Adrenal gland (tissue), 5 donors: ENCODE results near the gene CPNE4.

Experiments used
- CTCF ChIP-seq, 6 experiments: fragments of 450-650 bp in 4 of 6; fragments of 200-600 bp in 2 of 6; sonication (generic) in 1 of 6; IDR thresholded peaks; 1 replicate in 5 of 6; 2 replicates in 1 of 6; pipeline versions ENCODE4 v1.5.1 to v1.8.0; 2016 to 2021; ENCODE audit warnings: antibody characterized with exemption in 6 of 6, mild to moderate bottlenecking in 2 of 6, moderate library complexity in 1 of 6
- POLR2A ChIP-seq, 2 donors: fragments of 450-650 bp; IDR thresholded peaks; one replicate each; pipeline ENCODE4 v1.6.1; 2017; ENCODE audit warnings: antibody characterized with exemption in 2 of 2, mild to moderate bottlenecking in 2 of 2, moderate library complexity in 1 of 2
- donor health status: DM: no; HTN: no; CAD: no.

- TF ChIP-seq CTCF (IDR thresholded peaks at IDR 0.05) (no peak), POLR2A (IDR thresholded peaks at IDR 0.05) (no peak)
These were observed 299.7 kb downstream of the CPNE4 start for GRCh38 chr3:131735116-131735515.
